IMR-90 (cell line): ENCODE results near the gene LRRC15.

ENCODE experiments used
- CTCF ChIP-seq: conservative IDR thresholded peaks from 2 replicates; pipeline ENCODE4 v1.5.1; 2012; ENCODE audit warnings: mild to moderate bottlenecking, low read depth, low read length, improper control_type of control experiment
- MAZ ChIP-seq: IDR thresholded peaks from 2 replicates; pipeline ENCODE4 v1.6.1; 2012; ENCODE audit warnings: low read depth, mild to moderate bottlenecking, low read length, improper control_type of control experiment, moderate library complexity, borderline replicate concordance
- POLR2A ChIP-seq: IDR thresholded peaks from 2 replicates; pipeline ENCODE4 v1.6.1; 2012; ENCODE audit warnings: mild to moderate bottlenecking, low read depth, low read length
- RAD21 ChIP-seq: IDR thresholded peaks from 2 replicates; pipeline ENCODE4 v1.6.1; 2012; ENCODE audit warnings: low read length, improper control_type of control experiment
- SMC3 ChIP-seq: fragments of 150-350 bp; IDR thresholded peaks from 2 replicates; pipeline ENCODE4 v1.6.1; 2016; ENCODE audit warnings: low read depth, mild to moderate bottlenecking, antibody characterized with exemption, low read length, moderate library complexity

GRCh38 chr3:194348354-194348753 is 21.2 kb downstream of the LRRC15 start:
- TF ChIP-seq RAD21 (no peak), MAZ (no peak), CTCF (no peak), POLR2A (no peak), SMC3 (no peak)
